GM08714 (cell line): Measurements from ENCODE around the gene MPP1.
A peak's percentile ranks its signal among the peaks of the same experiment; 100 is the strongest.
"Not testable (repeated sequence)": the region's sequence is repeated elsewhere in the genome, so short reads cannot be mapped to it uniquely, and the experiment has no call there.

Experiments
- H3K4me3 ChIP-seq: fragments of 200-500 bp; sonication (Bioruptor generic); 2 replicates; pipeline ENCODE4 v1.5.1; 2014; ENCODE audit warnings: mild to moderate bottlenecking, low read length, inconsistent platforms
- ZNF274 ChIP-seq: IDR thresholded peaks from 2 replicates; pipeline ENCODE4 v1.6.1; 2012; ENCODE audit warnings: mild to moderate bottlenecking, low read depth, low read length

Gene MPP1

GRCh38 chrX:154819771-154820341 is 14.6 kb upstream of the MPP1 start:
- H3K4me3 ChIP-seq: no peak overlapping the region
- no peak for TF ChIP-seq ZNF274

DNA sequence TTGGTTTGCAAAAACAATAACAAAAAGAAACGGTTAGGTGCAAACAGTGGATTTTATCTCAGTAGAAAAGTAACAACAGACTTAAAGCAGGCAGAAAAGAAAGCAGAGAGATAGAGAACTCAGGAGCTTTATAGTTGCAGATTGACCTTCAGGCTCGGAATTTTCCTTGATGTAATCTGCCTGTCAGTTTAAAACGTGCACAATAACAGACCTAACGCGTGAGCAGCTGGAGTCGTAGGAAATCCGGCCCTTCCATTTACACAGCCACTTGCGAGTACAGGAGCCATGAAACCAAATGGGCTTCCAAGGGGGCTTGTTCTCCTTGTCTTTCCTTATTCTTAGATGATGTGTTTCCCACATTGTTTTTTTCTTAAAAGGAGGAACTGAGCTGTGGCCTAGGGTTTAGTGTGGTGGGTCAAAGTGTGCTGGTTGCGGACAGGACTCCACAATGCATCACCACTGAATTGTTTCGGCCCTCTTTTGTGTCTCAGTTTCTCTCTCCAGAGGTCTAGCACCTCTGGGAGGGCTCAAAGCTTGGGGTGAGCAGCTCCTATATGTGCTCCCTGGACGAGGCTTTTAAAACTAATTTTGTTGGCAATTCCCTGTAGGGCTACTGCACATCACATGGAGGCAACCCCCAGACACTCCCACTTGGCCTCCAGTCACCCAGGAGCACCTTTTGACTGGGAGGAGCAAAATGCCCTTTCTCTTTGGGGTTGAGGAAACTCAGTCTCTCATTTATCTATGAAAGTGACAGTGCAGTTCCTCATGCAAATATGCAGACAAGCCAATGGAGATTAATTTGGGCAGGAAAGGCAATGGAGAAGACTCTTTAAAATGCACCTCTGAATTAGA is 13.9 kb upstream of the MPP1 start:
- H3K4me3 ChIP-seq: no peak overlapping the region
- no peak for TF ChIP-seq ZNF274

DNA sequence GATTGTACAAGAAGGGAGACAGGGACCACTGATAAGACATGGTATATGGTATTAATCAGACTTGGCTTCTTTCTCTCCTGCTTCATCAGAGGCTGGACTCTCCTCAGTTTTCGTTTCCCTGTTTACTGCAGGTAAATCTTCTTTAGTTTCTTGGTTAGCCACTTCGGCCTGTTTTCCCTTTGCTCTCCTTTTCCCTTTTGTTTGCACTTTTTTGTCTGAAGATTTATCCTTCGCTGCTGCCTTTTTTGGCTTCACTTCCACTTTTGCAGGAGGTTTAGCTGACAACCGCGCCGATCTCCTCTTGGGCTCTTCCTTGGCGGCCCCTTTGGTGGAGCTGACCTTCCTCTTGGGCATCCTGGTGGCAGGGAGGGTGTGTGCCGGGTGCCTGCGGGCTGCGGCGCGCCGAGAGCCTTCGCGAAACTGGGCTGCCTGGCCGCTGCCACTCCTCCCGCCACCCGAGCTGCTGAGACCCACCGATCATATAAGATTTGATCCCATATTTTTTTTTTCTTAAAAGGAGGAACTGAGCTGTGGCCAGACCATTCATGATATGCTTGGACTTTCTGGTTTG is 11.8 kb upstream of the MPP1 start:
- not testable (repeated sequence) for H3K4me3 ChIP-seq

GRCh38 chrX:154816326-154816898 is 11.1 kb upstream of the MPP1 start:
- H3K4me3 ChIP-seq: not testable (repeated sequence)

DNA sequence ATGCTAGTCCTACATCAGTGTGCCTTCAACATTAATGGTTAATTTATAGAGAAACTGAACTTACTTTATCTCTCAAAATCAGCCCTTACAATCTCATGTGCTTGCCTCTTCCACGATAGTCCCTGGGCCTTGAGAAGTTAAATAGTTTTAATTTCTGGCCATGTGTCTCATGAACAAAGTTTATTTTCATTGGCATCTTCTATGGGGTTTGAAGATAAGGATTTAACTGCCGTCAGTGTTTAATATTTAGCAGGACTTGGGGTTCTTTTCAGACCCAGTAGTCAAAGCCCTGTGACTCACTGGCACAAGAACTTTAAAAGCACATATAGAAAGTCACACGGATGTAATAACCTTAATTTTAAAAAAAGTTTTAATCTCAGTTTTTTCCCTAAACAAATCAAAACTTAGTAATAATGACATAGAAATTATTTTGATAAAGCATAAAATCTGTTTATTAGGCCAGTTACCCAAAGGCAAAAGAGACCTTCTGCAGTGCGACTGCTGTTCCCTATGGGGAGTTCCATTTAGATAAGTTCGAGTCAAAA is 10.1 kb upstream of the MPP1 start:
- H3K4me3 ChIP-seq: no peak overlapping the region
- TF ChIP-seq ZNF274: no peak

DNA sequence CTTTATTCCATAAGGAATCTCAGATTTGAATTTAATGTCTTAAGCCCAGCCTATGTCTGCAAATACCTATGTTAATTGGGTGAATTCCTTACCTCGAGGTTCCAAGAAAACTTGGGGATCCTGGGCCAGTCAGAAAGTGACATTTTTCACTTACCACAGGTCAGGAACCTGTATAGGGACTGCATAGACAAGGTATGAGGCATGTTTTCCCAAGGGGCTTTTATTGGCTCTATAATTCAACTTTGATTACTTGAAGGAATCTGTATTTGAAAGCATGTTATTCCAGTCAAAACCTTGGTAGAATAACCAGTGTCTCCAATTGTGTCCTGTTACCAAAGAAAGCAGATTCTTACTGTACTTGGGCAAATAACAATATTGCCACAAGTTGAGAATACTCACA is 8.5 kb upstream of the MPP1 start:
- no peak overlapping the region for H3K4me3 ChIP-seq
- no peak for TF ChIP-seq ZNF274

DNA sequence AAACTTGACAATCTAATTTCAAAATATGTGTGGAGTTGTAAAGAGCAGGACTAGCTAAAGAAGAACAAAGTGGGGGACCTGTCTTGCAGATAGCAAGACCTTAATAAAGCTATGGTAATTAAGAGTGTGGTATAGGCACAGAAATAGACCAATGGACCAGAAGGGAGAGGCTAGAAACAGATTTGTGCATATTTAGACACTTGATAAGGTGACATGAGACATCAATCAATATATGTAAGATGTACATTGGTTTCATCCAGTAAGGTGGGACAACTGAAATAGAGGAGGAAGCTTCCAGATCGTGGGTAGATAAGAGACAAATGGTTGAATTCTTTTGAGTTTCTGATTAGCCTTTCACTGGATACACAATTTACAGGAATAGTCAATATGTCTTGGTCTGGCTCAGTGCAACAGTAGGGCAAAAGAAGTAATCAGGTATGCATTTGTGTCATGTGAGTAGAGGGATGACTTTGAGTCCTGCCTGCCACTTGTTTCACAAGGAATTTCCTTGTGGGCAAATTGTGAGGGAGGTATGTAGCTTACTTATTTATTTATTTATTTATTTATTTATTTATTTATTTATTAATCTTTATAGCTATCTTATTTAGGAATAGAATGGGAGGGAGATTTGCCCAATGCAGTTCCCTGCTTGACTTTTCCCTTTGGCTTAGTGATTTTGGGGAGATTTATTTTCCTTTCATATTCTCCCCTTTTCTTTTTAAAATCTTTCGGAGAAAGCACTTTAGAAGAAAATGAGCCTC is 7.2 kb upstream of the MPP1 start:
- H3K4me3 ChIP-seq: no peak overlapping the region
- no peak for TF ChIP-seq ZNF274

GRCh38 chrX:154809939-154810665 is 4.8 kb upstream of the MPP1 start:
- no peak overlapping the region for H3K4me3 ChIP-seq
- no peak for TF ChIP-seq ZNF274

- H3K4me3 ChIP-seq: no peak overlapping the region
- no peak for TF ChIP-seq ZNF274
Observed at GRCh38 chrX:154806837-154807501, 1.7 kb upstream of the MPP1 start.

DNA sequence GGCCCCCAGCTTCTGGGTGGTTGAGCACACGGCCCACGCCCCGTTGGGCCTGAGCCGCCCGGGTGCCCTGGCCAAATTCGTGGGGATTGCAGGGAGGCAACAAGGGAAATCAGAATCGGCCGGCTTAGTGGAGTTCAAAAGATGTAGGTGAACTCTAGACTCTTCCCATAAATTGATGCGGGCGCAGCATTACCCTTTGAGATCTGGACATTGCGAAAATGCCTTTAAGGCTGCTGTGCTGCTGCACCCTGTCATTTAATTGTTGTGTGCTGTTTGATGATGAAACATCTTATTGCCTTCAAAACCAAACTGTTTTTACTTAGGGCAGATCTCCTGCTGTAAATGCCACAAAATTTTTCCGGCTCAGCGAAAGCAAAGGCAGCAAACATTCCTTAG is 409 bp upstream of the MPP1 start:
- H3K4me3 ChIP-seq: peak overlapping the region; percentile 33; the same call in 1 of the 2 replicates
- TF ChIP-seq ZNF274: no peak

- no peak for TF ChIP-seq ZNF274
- H3K4me3 ChIP-seq: peak overlapping the region; percentile 69
Observed at GRCh38 chrX:154804261-154804956, 876 bp downstream of the MPP1 start.

- no peak for TF ChIP-seq ZNF274
- no peak overlapping the region for H3K4me3 ChIP-seq
Observed at GRCh38 chrX:154802947-154803346, 2.3 kb downstream of the MPP1 start.
